Activated B cell treated with CpG ODN at 0.5 μM for 24 hours (primary cell): ENCODE measurements around the gene SLC35F4. TPM values are rescaled to one million over a fixed set of nuclear protein-coding genes. Genes with fewer than 3 reads are reported as not detected.

Experiments used
- ATAC-seq: fragments of 200-7000 bp; cut with Tn5 transposase; one replicate; pipeline ENCODE4 v1.10.0; 2021; ENCODE audit warnings: low read depth, mild to moderate bottlenecking, moderate library complexity
- CTCF ChIA-PET: fragments of 350-600 bp; sonication (Branson Sonifier 250); formaldehyde crosslinking; loops from one replicate; lab custom pipeline; 2021; ENCODE audit warnings: antibody characterized with exemption; lab: Charles Lee
- POLR2A ChIA-PET: fragments of 350-600 bp; sonication (Branson Sonifier 250); formaldehyde crosslinking; loops from one replicate; lab custom pipeline; 2021; ENCODE audit warnings: antibody characterized with exemption; lab: Charles Lee
- DNase-seq: peaks from one replicate; pipeline ENCODE4 v3.0.0; 2022
- H3K27ac Mint-ChIP-seq: one replicate; pipeline ENCODE4 v1.8.0; 2020; ENCODE audit warnings: mixed read lengths
- H3K27me3 Mint-ChIP-seq: one replicate; pipeline ENCODE4 v1.8.0; 2021; ENCODE audit warnings: mixed read lengths
- H3K36me3 Mint-ChIP-seq: one replicate; pipeline ENCODE4 v1.8.0; 2021; ENCODE audit warnings: low read depth, mixed read lengths
- H3K4me1 Mint-ChIP-seq: one replicate; pipeline ENCODE4 v1.8.0; 2021; ENCODE audit warnings: mixed read lengths
- H3K4me3 Mint-ChIP-seq: one replicate; pipeline ENCODE4 v1.8.0; 2020; ENCODE audit warnings: mild to moderate bottlenecking, mixed read lengths
- H3K9me3 Mint-ChIP-seq: one replicate; pipeline ENCODE4 v1.8.0; 2020; ENCODE audit warnings: mixed read lengths
- intact Hi-C: fragments of 100-400 bp; cut with micrococcal nuclease; formaldehyde crosslinking; loops from one replicate; pipeline ENCODE4 v1.15.1; 2024
- total RNA-seq: library from RNA; stranded (reverse); gene quantifications from 2 replicates; pipeline ENCODE4 v1.2.3, GENCODE V29; 2022
- TF ChIP-seq, protein P1 (sequence below): fragments of 200-600 bp; IDR thresholded peaks from one replicate; pipeline ENCODE4 v1.8.0; 2022; ENCODE audit warnings: antibody characterized with exemption, mild to moderate bottlenecking

Gene SLC35F4
- total RNA-seq, 1 donor from 2014 or later = not detected

DNA sequence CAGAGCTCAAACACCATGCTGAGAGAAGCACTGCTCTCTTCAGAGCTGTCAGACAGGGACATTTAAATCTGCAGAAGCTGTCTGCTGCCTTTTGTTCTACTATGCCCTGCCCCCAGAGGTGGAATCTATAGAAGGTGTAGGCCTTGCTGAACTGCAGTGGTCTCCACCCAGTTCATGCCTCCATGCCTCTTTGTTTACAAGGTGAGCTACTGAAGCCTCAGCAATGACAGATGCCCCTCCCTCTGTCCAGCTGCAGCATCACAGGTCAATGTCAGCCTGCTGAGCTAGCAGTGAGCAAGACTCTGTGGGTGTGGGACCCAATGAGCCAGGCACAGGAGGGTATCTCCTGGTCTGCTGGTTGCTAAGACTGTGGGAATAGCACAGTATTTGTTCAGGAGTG is 346.8 kb downstream of the SLC35F4 start:
- ATAC-seq (no peak), DNase-seq (no peak)
- intact Hi-C loops = no loop called here
- no peaks in the 10 kb centered on the region for H3K4me1 Mint-ChIP-seq
- POLR2A ChIA-PET = no interaction called here
- H3K4me3 Mint-ChIP-seq = no peak overlapping the region
- H3K27ac Mint-ChIP-seq = no peak overlapping the region
- peaks cover 40% of the 10 kb centered on the region for H3K9me3 Mint-ChIP-seq
- H3K27me3 Mint-ChIP-seq = peaks cover 2% of the 10 kb centered on the region
- H3K36me3 Mint-ChIP-seq = no peaks in the 10 kb centered on the region
- CTCF ChIA-PET = no interaction called here
- TF ChIP-seq, protein P1, sequence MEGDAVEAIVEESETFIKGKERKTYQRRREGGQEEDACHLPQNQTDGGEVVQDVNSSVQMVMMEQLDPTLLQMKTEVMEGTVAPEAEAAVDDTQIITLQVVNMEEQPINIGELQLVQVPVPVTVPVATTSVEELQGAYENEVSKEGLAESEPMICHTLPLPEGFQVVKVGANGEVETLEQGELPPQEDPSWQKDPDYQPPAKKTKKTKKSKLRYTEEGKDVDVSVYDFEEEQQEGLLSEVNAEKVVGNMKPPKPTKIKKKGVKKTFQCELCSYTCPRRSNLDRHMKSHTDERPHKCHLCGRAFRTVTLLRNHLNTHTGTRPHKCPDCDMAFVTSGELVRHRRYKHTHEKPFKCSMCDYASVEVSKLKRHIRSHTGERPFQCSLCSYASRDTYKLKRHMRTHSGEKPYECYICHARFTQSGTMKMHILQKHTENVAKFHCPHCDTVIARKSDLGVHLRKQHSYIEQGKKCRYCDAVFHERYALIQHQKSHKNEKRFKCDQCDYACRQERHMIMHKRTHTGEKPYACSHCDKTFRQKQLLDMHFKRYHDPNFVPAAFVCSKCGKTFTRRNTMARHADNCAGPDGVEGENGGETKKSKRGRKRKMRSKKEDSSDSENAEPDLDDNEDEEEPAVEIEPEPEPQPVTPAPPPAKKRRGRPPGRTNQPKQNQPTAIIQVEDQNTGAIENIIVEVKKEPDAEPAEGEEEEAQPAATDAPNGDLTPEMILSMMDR = no peak
